ENCODE measurements around the gene FABP1.

DNA sequence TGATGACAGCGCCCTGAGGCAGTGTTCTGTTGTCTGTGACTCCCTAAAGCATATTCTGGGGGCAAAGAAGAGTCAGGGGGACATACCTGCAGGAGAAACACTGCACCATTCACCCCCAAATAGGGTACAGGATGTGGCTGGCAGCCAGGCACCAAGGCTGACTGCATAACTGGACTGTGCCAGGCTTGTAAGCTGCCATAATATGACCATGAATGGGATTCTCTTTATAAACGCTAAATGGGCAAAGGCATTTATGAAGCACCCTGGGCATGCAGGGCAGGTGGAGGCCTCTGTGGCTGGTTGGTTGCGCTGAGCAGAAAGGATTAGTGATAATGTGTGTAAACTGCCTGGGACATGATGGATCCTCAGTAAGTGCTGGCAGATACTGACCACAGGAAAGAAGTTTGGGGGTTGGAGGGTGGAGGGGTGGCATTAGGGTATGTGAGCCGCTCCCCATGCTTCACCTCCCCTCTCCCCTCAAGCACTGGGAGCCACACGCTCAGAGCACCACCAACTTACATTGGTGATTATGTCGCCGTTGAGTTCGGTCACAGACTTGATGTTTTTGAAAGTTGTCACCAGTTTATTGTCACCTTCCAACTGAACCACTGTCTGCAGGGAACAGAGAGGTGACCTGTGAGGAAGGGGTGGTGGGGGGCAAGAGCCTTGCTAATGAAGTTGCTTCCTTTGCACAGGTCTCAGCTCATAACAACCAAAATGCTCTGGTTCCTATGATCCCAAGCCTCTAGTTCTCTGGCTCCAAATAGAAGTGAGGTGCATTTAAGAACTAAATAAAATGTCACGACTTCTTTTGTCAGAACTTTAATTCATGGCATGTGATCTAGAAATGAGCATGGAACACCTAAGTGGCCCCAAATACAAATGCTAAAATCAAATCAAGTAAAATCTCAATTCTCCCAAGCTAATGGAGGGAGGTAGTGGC is 3.6 kb downstream of the FABP1 start:
- TF ChIP-seq, protein P1, sequence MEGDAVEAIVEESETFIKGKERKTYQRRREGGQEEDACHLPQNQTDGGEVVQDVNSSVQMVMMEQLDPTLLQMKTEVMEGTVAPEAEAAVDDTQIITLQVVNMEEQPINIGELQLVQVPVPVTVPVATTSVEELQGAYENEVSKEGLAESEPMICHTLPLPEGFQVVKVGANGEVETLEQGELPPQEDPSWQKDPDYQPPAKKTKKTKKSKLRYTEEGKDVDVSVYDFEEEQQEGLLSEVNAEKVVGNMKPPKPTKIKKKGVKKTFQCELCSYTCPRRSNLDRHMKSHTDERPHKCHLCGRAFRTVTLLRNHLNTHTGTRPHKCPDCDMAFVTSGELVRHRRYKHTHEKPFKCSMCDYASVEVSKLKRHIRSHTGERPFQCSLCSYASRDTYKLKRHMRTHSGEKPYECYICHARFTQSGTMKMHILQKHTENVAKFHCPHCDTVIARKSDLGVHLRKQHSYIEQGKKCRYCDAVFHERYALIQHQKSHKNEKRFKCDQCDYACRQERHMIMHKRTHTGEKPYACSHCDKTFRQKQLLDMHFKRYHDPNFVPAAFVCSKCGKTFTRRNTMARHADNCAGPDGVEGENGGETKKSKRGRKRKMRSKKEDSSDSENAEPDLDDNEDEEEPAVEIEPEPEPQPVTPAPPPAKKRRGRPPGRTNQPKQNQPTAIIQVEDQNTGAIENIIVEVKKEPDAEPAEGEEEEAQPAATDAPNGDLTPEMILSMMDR (IDR thresholded peaks at IDR 0.05): no peak
- TF ChIP-seq POLR2A (IDR thresholded peaks at IDR 0.05): no peak
